Fibroblast of the aortic adventitia (primary cell): Measurements from ENCODE around the gene ADGRG3. TPM values are rescaled to one million over a fixed set of nuclear protein-coding genes. Genes with fewer than 3 reads are reported as not detected.

Experiments
- DNase-seq: peaks from one replicate; pipeline ENCODE4 v3.0.0-alpha.2; 2010; ENCODE audit warnings: low read depth
- H3K4me3 ChIP-seq: 2 replicates; pipeline ENCODE4 v1.5.1; 2011; ENCODE audit warnings: low read depth, mild to moderate bottlenecking, control low read depth, low read length, moderate library complexity
- CTCF ChIP-seq: IDR thresholded peaks from 2 replicates; pipeline ENCODE4 v1.5.1; 2011; ENCODE audit warnings: mild to moderate bottlenecking, low read length, control low read depth, inconsistent platforms; ENCODE audit not compliant: insufficient read depth
- total RNA-seq: library from RNA; depleted of rRNA; stranded (reverse); fragments of >200 nt; gene quantifications from 2 replicates; pipeline ENCODE4 v1.2.3, GENCODE V29; 2012; ENCODE audit warnings: low replicate concordance

The ADGRG3 gene
- total RNA-seq, 1 donor: not detected

- TF ChIP-seq CTCF: no peak
- H3K4me3 ChIP-seq: no peak overlapping the region
- DNase-seq: no peak
Measured at GRCh38 chr16:57688987-57689761, 21.1 kb downstream of the ADGRG3 start.

GRCh38 chr16:57689762-57690558 is 21.9 kb downstream of the ADGRG3 start:
- peak; percentile 4 for DNase-seq
- TF ChIP-seq CTCF: no peak
- no peak overlapping the region for H3K4me3 ChIP-seq

GRCh38 chr16:57690782-57691471 is 22.8 kb downstream of the ADGRG3 start:
- no peak overlapping the region for H3K4me3 ChIP-seq
- no peak for TF ChIP-seq CTCF
- DNase-seq: peak; percentile 12

- DNase-seq: no peak
- no peak for TF ChIP-seq CTCF
- H3K4me3 ChIP-seq: no peak overlapping the region
Measured at GRCh38 chr16:57692636-57693035, 24.5 kb downstream of the ADGRG3 start.

- no peak for TF ChIP-seq CTCF
- H3K4me3 ChIP-seq: no peak overlapping the region
- no peak for DNase-seq
Measured at GRCh38 chr16:57693550-57693949, 25.4 kb downstream of the ADGRG3 start.

GRCh38 chr16:57694231-57694724 is 26.2 kb downstream of the ADGRG3 start:
- H3K4me3 ChIP-seq: no peak overlapping the region
- no peak for TF ChIP-seq CTCF
- DNase-seq: no peak
